ENCODE data around the gene OSM. TPM values are rescaled to one million over a fixed set of nuclear protein-coding genes. Genes with fewer than 3 reads are reported as not detected.

The OSM gene
- total RNA-seq, 1 donor from 2014 or later, result not detected

DNA sequence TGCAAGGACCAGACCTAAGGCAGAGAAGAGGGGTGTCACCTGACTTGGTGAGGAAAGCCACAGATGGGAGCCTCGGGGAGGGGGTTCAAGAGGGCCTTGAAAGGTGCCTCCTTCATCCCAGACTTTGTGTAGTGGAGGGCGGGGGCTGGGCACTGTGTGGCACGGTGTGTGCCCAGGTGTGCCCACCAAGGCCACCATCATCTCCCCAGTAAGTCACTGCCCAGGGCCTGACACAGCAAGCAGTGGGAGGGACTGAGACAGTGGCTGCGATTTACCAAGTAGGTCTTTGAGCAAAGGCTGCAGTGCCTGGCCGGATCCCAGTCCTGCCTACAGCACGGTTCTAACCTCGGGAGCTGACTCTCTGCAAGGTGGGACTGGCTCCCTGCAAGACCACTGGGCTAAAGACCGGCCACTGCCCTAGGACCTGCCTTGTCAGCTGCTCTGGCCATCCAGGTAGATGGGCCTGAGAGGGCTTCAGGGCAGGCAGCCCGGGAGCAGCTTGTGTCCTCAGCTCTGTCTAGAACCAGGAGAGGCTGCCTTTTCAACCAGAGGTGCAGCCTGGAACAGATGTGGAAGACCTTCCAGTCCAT lies 1.4 kb downstream of the OSM start:
- Mint-ChIP-seq H3K9me3 (ENCODE audit: unreplicated experiment) (no peaks in the 10 kb centered on the region), H3K36me3 (ENCODE audit: low read depth, unreplicated experiment) (no peaks in the 10 kb centered on the region), H3K4me1 (ENCODE audit: unreplicated experiment) (no peaks in the 10 kb centered on the region), H3K27ac (ENCODE audit: unreplicated experiment) (no peak overlapping the region), H3K4me3 (ENCODE audit: unreplicated experiment) (no peak overlapping the region), H3K27me3 (ENCODE audit: unreplicated experiment) (peaks cover 7% of the 10 kb centered on the region)
- TF ChIP-seq, protein P1, sequence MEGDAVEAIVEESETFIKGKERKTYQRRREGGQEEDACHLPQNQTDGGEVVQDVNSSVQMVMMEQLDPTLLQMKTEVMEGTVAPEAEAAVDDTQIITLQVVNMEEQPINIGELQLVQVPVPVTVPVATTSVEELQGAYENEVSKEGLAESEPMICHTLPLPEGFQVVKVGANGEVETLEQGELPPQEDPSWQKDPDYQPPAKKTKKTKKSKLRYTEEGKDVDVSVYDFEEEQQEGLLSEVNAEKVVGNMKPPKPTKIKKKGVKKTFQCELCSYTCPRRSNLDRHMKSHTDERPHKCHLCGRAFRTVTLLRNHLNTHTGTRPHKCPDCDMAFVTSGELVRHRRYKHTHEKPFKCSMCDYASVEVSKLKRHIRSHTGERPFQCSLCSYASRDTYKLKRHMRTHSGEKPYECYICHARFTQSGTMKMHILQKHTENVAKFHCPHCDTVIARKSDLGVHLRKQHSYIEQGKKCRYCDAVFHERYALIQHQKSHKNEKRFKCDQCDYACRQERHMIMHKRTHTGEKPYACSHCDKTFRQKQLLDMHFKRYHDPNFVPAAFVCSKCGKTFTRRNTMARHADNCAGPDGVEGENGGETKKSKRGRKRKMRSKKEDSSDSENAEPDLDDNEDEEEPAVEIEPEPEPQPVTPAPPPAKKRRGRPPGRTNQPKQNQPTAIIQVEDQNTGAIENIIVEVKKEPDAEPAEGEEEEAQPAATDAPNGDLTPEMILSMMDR (IDR thresholded peaks at IDR 0.05; ENCODE audit: unreplicated experiment), result no peak
- no peak for DNase-seq (ENCODE audit: low spot score)

DNA sequence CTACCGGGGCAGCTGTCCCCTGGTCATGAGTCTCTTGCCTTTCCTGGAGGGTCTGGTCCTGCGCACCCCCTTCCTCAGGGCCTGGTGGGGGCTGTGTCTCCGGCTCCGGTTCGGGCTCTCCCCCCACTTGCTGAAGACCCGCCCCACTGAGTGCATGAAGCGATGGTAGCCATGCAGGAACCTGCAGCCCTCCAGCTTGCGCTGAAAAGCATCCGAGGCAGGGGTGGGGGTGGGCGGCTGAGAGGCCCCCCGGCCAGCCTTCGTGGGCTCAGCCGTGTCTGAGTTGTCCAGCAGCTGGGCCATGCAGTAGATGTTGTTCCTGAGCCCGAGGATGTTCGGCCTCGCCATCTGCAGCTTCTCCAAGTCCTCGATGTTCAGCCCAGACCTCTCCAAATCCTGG lies 2.8 kb downstream of the OSM start:
- Mint-ChIP-seq H3K36me3 (ENCODE audit: low read depth, unreplicated experiment) (no peaks in the 10 kb centered on the region), H3K4me3 (ENCODE audit: unreplicated experiment) (no peak overlapping the region), H3K27me3 (ENCODE audit: unreplicated experiment) (peaks cover 7% of the 10 kb centered on the region), H3K27ac (ENCODE audit: unreplicated experiment) (no peak overlapping the region), H3K4me1 (ENCODE audit: unreplicated experiment) (no peaks in the 10 kb centered on the region), H3K9me3 (ENCODE audit: unreplicated experiment) (no peaks in the 10 kb centered on the region)
- no peak for DNase-seq (ENCODE audit: low spot score)
- TF ChIP-seq, protein P1 (IDR thresholded peaks at IDR 0.05; ENCODE audit: unreplicated experiment), result no peak

DNA sequence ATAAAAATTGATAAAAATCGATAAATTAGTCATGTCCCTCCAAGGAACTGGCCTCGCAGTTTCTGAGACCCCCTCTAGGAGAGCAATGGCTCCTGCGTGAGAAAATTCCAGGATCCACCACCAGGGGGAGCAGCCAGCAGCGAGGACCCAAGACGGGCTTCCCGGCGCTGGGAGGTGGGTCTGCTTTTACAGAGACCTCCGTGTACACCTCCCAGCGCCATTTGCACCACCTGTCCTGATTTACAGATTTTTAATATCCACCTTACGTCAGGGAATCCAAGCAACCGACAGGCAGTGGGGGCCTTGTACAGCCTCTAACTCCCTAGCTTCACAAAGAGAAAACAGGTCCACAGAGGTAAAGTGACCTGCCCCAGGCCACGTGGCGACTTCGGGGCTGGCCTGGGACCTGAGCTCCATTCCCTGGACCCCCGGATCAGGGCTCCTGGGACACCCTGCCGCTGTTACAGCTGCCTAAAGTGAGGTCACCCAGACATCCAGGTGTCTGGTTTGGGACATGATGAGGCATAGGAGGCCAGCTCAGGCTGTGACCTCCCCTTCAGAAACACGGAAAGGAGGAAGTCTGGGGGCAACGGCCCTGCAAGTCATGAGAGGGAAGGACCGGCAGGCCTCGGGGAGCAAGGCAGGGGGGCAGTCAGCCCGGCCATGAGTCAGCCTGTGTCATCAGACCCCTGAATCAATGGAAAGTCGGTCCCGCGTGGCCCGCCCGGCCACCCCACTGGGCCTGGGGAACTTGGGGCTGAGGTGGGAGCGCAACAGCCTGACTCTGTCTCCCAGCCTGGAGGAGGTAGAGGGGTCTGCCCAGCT lies 3.5 kb downstream of the OSM start:
- DNase-seq (ENCODE audit: low spot score), result peak; percentile 89
- TF ChIP-seq, protein P1 (IDR thresholded peaks at IDR 0.05; ENCODE audit: unreplicated experiment), result peak; percentile 100
- H3K36me3 Mint-ChIP-seq (ENCODE audit: low read depth, unreplicated experiment), result no peaks in the 10 kb centered on the region
- no peaks in the 10 kb centered on the region for H3K4me1 Mint-ChIP-seq (ENCODE audit: unreplicated experiment)
- H3K4me3 Mint-ChIP-seq (ENCODE audit: unreplicated experiment), result no peak overlapping the region
- H3K27me3 Mint-ChIP-seq (ENCODE audit: unreplicated experiment), result peaks cover 7% of the 10 kb centered on the region
- no peaks in the 10 kb centered on the region for H3K9me3 Mint-ChIP-seq (ENCODE audit: unreplicated experiment)
- H3K27ac Mint-ChIP-seq (ENCODE audit: unreplicated experiment), result no peak overlapping the region

DNA sequence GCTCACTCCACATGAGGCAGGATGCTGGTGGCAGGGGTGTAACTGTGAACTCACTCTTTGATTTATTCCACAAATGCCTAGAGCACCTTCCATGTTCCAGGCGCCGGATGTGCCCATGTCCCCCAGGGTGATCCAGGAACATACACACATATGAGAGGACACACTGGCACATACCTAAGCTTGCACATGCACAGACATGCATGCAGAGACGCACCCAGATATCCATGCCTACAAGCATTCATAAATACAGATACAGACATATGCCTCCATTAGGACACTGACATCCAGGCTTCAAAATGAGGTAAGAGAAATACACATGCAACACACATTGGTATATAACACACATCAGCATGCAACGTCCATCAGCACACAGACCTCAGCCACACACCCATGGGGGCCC lies 4.5 kb downstream of the OSM start:
- Mint-ChIP-seq H3K4me1 (ENCODE audit: unreplicated experiment) (no peaks in the 10 kb centered on the region), H3K27ac (ENCODE audit: unreplicated experiment) (no peak overlapping the region), H3K36me3 (ENCODE audit: low read depth, unreplicated experiment) (no peaks in the 10 kb centered on the region), H3K4me3 (ENCODE audit: unreplicated experiment) (no peak overlapping the region), H3K9me3 (ENCODE audit: unreplicated experiment) (no peaks in the 10 kb centered on the region), H3K27me3 (ENCODE audit: unreplicated experiment) (peaks cover 7% of the 10 kb centered on the region)
- TF ChIP-seq, protein P1 (IDR thresholded peaks at IDR 0.05; ENCODE audit: unreplicated experiment), result no peak
- no peak for DNase-seq (ENCODE audit: low spot score)

DNA sequence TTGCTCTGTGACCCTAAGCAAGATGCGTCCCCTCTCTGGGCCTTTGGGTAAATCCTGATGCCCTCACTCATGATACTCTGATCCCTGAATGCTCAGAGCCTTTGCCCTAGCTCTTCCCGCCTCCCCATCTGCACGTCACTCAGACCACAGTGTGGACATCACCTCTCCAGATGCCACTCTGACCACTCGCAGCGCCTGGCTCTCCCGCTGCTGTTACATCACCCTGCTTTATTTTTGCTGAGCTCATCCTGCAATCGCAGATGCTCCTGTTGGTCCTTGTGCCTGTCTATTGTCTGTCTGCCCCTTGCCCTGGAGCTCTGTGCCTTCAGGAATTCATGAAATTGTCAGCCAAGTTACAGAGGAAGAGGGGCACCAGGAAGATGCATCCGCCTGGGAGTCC lies 5.5 kb downstream of the OSM start:
- TF ChIP-seq, protein P1 (IDR thresholded peaks at IDR 0.05; ENCODE audit: unreplicated experiment), result no peak
- no peak for DNase-seq (ENCODE audit: low spot score)
- Mint-ChIP-seq H3K4me3 (ENCODE audit: unreplicated experiment) (no peak overlapping the region), H3K27ac (ENCODE audit: unreplicated experiment) (peak overlapping the region; percentile 2), H3K4me1 (ENCODE audit: unreplicated experiment) (no peaks in the 10 kb centered on the region), H3K27me3 (ENCODE audit: unreplicated experiment) (peaks cover 9% of the 10 kb centered on the region), H3K9me3 (ENCODE audit: unreplicated experiment) (no peaks in the 10 kb centered on the region), H3K36me3 (ENCODE audit: low read depth, unreplicated experiment) (no peaks in the 10 kb centered on the region)

Data from endothelial cell (in vitro differentiated cells).